GM12874 (cell line): ENCODE data around the gene LLGL2.

Experiments
- CTCF ChIP-seq: IDR thresholded peaks from 2 replicates; pipeline ENCODE4 v1.5.1; 2011; ENCODE audit warnings: low read depth, mild to moderate bottlenecking, control low read depth, low read length, moderate library complexity; ENCODE audit not compliant: insufficient read depth

The LLGL2 gene

GRCh38 chr17:75570034-75570676, 44.7 kb downstream of the LLGL2 start:
- TF ChIP-seq CTCF: no peak

- TF ChIP-seq CTCF: no peak
These were observed 45.3 kb downstream of the LLGL2 start for GRCh38 chr17:75570772-75571171.

- TF ChIP-seq CTCF: no peak
These were observed 45.8 kb downstream of the LLGL2 start for GRCh38 chr17:75571197-75571884.

- TF ChIP-seq CTCF: no peak
These were observed 46.4 kb downstream of the LLGL2 start for GRCh38 chr17:75571885-75572215.

GRCh38 chr17:75572713-75573539, 47.4 kb downstream of the LLGL2 start:
- no peak for TF ChIP-seq CTCF

- no peak for TF ChIP-seq CTCF
These were observed 48.1 kb downstream of the LLGL2 start for GRCh38 chr17:75573540-75573957.

GRCh38 chr17:75573994-75574393, 48.5 kb downstream of the LLGL2 start:
- TF ChIP-seq CTCF: no peak
